Mucosa of descending colon (tissue), 3 donors: ENCODE results near the gene CFAP97. TPM values are rescaled to one million over a fixed set of nuclear protein-coding genes. Genes with fewer than 3 reads are reported as not detected.
"Not testable (repeated sequence)": the region's sequence is repeated elsewhere in the genome, so short reads cannot be mapped to it uniquely, and the experiment has no call there.

ENCODE experiments used
- ATAC-seq: fragments of 200-7000 bp; cut with Tn5 transposase; one replicate; pipeline ENCODE4 v1.9.1; 2020; ENCODE audit warnings: mild to moderate bottlenecking, moderate library complexity
- DNase-seq, 3 donors: peaks; one replicate each; pipeline ENCODE4 v3.0.0-alpha.2; 2020
- H3K36me3 ChIP-seq: fragments of 200-600 bp; one replicate; pipeline ENCODE4 v1.8.0; 2021; ENCODE audit warnings: low read depth, mild to moderate bottlenecking
- H3K4me1 ChIP-seq: fragments of 200-600 bp; one replicate; pipeline ENCODE4 v1.8.0; 2021; ENCODE audit warnings: low read depth, mild to moderate bottlenecking
- H3K4me3 ChIP-seq: fragments of 200-600 bp; one replicate; pipeline ENCODE4 v1.8.0; 2021; ENCODE audit warnings: mild to moderate bottlenecking
- H3K9me3 ChIP-seq: fragments of 200-600 bp; one replicate; pipeline ENCODE4 v1.8.0; 2021; ENCODE audit warnings: mild to moderate bottlenecking
- CTCF ChIP-seq: fragments of 200-600 bp; IDR thresholded peaks from one replicate; pipeline ENCODE4 v1.8.0; 2022; ENCODE audit warnings: antibody characterized with exemption, mild to moderate bottlenecking
- intact Hi-C, 2 donors: fragments of 100-400 bp; cut with DNase I in 1 of 2; cut with micrococcal nuclease in 1 of 2; formaldehyde crosslinking; loops; one replicate each; pipeline versions ENCODE4 v1.11.0 to v1.11.1; 2022; cut with DNase I, micrococcal nuclease
- total RNA-seq, 3 donors: library from RNA; stranded (reverse); fragmentation: NEBNext Ultra II Directional in 2 of 3; extraction: Animal tissue kit (Norgen Biotek cat#: 25700) in 2 of 3; gene quantifications; one replicate each; pipeline versions ENCODE4 v1.2.1 to v1.2.4, GENCODE V29; 2021 to 2023
- donor health status: DM: no; HTN: no; CAD: no; lungs with moderate emphysema.
- donor health status: DM: no; HTN: no; CAD: no.
- donor health status: DM: no; HTN: yes; CAD: no.

Gene CFAP97
- total RNA-seq, 3 donors from 2014 or later = 12.4 to 44.3 (median 16.6) TPM

GRCh38 chr4:185213877-185214276 is 10.1 kb upstream of the CFAP97 start:
- H3K9me3 ChIP-seq = no peaks in the 10 kb centered on the region
- intact Hi-C loops = no loop called here
- no peaks in the 10 kb centered on the region for H3K36me3 ChIP-seq
- no peak for DNase-seq
- ATAC-seq = no peak
- no peak overlapping the region for H3K4me3 ChIP-seq
- no peak for TF ChIP-seq CTCF
- H3K4me1 ChIP-seq = peaks cover 1% of the 10 kb centered on the region

GRCh38 chr4:185212581-185212980 is 8.8 kb upstream of the CFAP97 start:
- TF ChIP-seq CTCF = no peak
- H3K36me3 ChIP-seq = no peaks in the 10 kb centered on the region
- intact Hi-C loops = no loop called here

GRCh38 chr4:185211641-185212040 is 7.8 kb upstream of the CFAP97 start:
- ATAC-seq = no peak
- no peak overlapping the region for H3K4me3 ChIP-seq
- intact Hi-C loops = no loop called here
- no peaks in the 10 kb centered on the region for H3K9me3 ChIP-seq
- no peak for DNase-seq
- H3K36me3 ChIP-seq = no peaks in the 10 kb centered on the region
- H3K4me1 ChIP-seq = peaks cover 5% of the 10 kb centered on the region
- TF ChIP-seq CTCF = no peak

More at GRCh38 chr4:185212581-185212980, 8.8 kb upstream of the CFAP97 start:
- peaks cover 5% of the 10 kb centered on the region for H3K4me1 ChIP-seq
- no peak overlapping the region for H3K4me3 ChIP-seq
- DNase-seq (no peak), ATAC-seq (no peak)
- H3K9me3 ChIP-seq = no peaks in the 10 kb centered on the region

- Histone ChIP-seq H3K36me3 (no peaks in the 10 kb centered on the region), H3K4me3 (no peak overlapping the region), H3K4me1 (peaks cover 5% of the 10 kb centered on the region), H3K9me3 (no peaks in the 10 kb centered on the region)
- ATAC-seq (no peak), DNase-seq (no peak)
- TF ChIP-seq CTCF = no peak
- intact Hi-C loops = no loop called here
These were observed 7.2 kb upstream of the CFAP97 start for GRCh38 chr4:185211035-185211434.

- DNase-seq = peak; percentile 58 to 71 (median 67)
- Histone ChIP-seq H3K4me1 (peaks cover 5% of the 10 kb centered on the region), H3K4me3 (peak overlapping the region; percentile 63), H3K36me3 (no peaks in the 10 kb centered on the region), H3K9me3 (no peaks in the 10 kb centered on the region)
- peak; percentile 32 for ATAC-seq
- no peak for TF ChIP-seq CTCF
- intact Hi-C loops = no loop called here
These were observed 6.5 kb upstream of the CFAP97 start for GRCh38 chr4:185210102-185210981.

- H3K4me1 ChIP-seq, H3K9me3 ChIP-seq, DNase-seq, intact Hi-C loops, H3K36me3 ChIP-seq: not testable (repeated sequence)
- peak; percentile 30 for ATAC-seq
- H3K4me3 ChIP-seq = peak overlapping the region; percentile 63
These were observed 6.0 kb upstream of the CFAP97 start for GRCh38 chr4:185209852-185210101.
